Kidney (tissue), 14 donors: ENCODE results near the gene CADPS2. TPM values are rescaled to one million over a fixed set of nuclear protein-coding genes. Genes with fewer than 3 reads are reported as not detected.

Source experiments
- DNase-seq, 5 donors: peaks; one replicate each; pipeline ENCODE4 v3.0.0-alpha.2; 2013 to 2020
- FAIRE-seq: peaks from 2 replicates; lab custom pipeline; 2012; peaks lifted over from hg19 to GRCh38; lab: Jason Lieb, UNC
- H3K27ac ChIP-seq, 2 donors: one replicate each; pipeline ENCODE4 v1.7.0; 2013; ENCODE audit warnings: low read depth in 2 of 2, low read length in 2 of 2, inconsistent platforms in 1 of 2
- H3K27me3 ChIP-seq: one replicate; pipeline ENCODE4 v1.7.1; 2013; ENCODE audit warnings: low read length, inconsistent platforms; ENCODE audit not compliant: control insufficient read depth, insufficient read depth
- H3K36me3 ChIP-seq, 3 donors: one replicate each; pipeline versions ENCODE4 v1.7.0 to v1.7.1; 2013; ENCODE audit warnings: low read length in 3 of 3, control low read depth in 1 of 3, inconsistent platforms in 1 of 3; ENCODE audit not compliant: insufficient read depth in 3 of 3, control insufficient read depth in 2 of 3
- H3K4me1 ChIP-seq, 3 donors: one replicate each; pipeline versions ENCODE4 v1.7.0 to v1.7.1; 2013; ENCODE audit warnings: low read length in 3 of 3, inconsistent platforms in 1 of 3, low read depth in 1 of 3; ENCODE audit not compliant: control insufficient read depth in 2 of 3, insufficient read depth in 2 of 3
- H3K4me3 ChIP-seq, 3 donors: one replicate each; pipeline versions ENCODE4 v1.7.0 to v1.8.1; 2013; ENCODE audit warnings: low read length in 3 of 3, control low read depth in 1 of 3, inconsistent platforms in 1 of 3
- H3K9ac ChIP-seq, 3 donors: one replicate each; pipeline versions ENCODE4 v1.7.0 to v1.7.1; 2013; ENCODE audit warnings: low read length in 3 of 3, control low read depth in 1 of 3, inconsistent platforms in 1 of 3
- H3K9me3 ChIP-seq, 3 donors: one replicate each; pipeline versions ENCODE4 v1.7.0 to v1.7.1; 2013; ENCODE audit warnings: low read length in 3 of 3, control low read depth in 1 of 3, inconsistent platforms in 1 of 3; ENCODE audit not compliant: control insufficient read depth in 2 of 3, insufficient read depth in 1 of 3
- CTCF ChIP-seq: IDR thresholded peaks from 3 replicates; pipeline ENCODE4 v1.5.1; 2012; ENCODE audit warnings: mild to moderate bottlenecking, moderate library complexity, borderline replicate concordance; ENCODE audit not compliant: insufficient read depth; ENCODE audit errors: extremely low read depth
- intact Hi-C: fragments of 100-400 bp; cut with DNase I; formaldehyde crosslinking; loops from one replicate; pipeline ENCODE4 v1.11.1; 2022
- polyA plus RNA-seq: library from polyadenylated mRNA; stranded (reverse); fragments of 350-450 nt; fragmentation: Illumina TruSeq; extraction: RNeasy Lipid Tissue Mini Kit (QIAGEN cat#74804); gene quantifications from one replicate; pipeline ENCODE4 v1.2.3, GENCODE V29; 2014; ENCODE audit warnings: low read depth, low replicate concordance; ENCODE audit not compliant: insufficient read depth
- total RNA-seq: library from RNA; stranded (reverse); fragmentation: NEBNext Ultra II Directional; extraction: Animal tissue kit (Norgen Biotek cat#: 25700); gene quantifications from one replicate; pipeline ENCODE4 v1.2.1, GENCODE V29; 2021
- donor health status: control.
- donor health status: control.
- donor health status: control.
- donor health status: control.
- donor health status: control.
- donor health status: DM: yes; HTN: yes; CAD: no.
- donor health status: Normal renal cell carcinoma (clear cell type).

CADPS2 gene
- total and polyA plus RNA-seq, 2 donors from 2014 or later = 33.0 to 39.9 TPM

GRCh38 chr7:122553761-122554160, 332.5 kb downstream of the CADPS2 start:
- no peaks in the 10 kb centered on the region for H3K27me3 ChIP-seq
- no peak overlapping the region for H3K4me3 ChIP-seq
- no peaks in the 10 kb centered on the region for H3K36me3 ChIP-seq
- H3K9me3 ChIP-seq = no peaks in the 10 kb centered on the region
- intact Hi-C loops = no loop called here
- H3K4me1 ChIP-seq = no peaks in the 10 kb centered on the region
- DNase-seq (no peak), FAIRE-seq (no peak)
- no peak for TF ChIP-seq CTCF
- no peak overlapping the region for H3K27ac ChIP-seq
- H3K9ac ChIP-seq = no peak overlapping the region

GRCh38 chr7:122552769-122553168, 333.5 kb downstream of the CADPS2 start:
- no peak overlapping the region for H3K9ac ChIP-seq
- no peak for TF ChIP-seq CTCF
- H3K9me3 ChIP-seq = no peaks in the 10 kb centered on the region
- FAIRE-seq (no peak), DNase-seq (no peak)
- intact Hi-C loops = no loop called here
- no peaks in the 10 kb centered on the region for H3K4me1 ChIP-seq
- no peaks in the 10 kb centered on the region for H3K27me3 ChIP-seq
- H3K36me3 ChIP-seq = no peaks in the 10 kb centered on the region
- H3K4me3 ChIP-seq = no peak overlapping the region
- no peak overlapping the region for H3K27ac ChIP-seq

GRCh38 chr7:122550545-122550944, 335.7 kb downstream of the CADPS2 start:
- Histone ChIP-seq H3K27ac (no peak overlapping the region), H3K36me3 (no peaks in the 10 kb centered on the region), H3K4me1 (no peaks in the 10 kb centered on the region), H3K4me3 (no peak overlapping the region), H3K9me3 (no peaks in the 10 kb centered on the region), H3K9ac (no peak overlapping the region), H3K27me3 (no peaks in the 10 kb centered on the region)
- DNase-seq (peak in 1 of 5 donors; percentile 24), FAIRE-seq (peak; percentile 68)
- intact Hi-C loops = no loop called here
- TF ChIP-seq CTCF = no peak

- H3K4me3 ChIP-seq = no peak overlapping the region
- no peak for TF ChIP-seq CTCF
- H3K36me3 ChIP-seq = no peaks in the 10 kb centered on the region
- H3K9me3 ChIP-seq = no peaks in the 10 kb centered on the region
- no peak overlapping the region for H3K27ac ChIP-seq
- H3K9ac ChIP-seq = no peak overlapping the region
- intact Hi-C loops = no loop called here
- H3K4me1 ChIP-seq = no peaks in the 10 kb centered on the region
- DNase-seq = no peak
- H3K27me3 ChIP-seq = no peaks in the 10 kb centered on the region
- no peak for FAIRE-seq
Observed at GRCh38 chr7:122549578-122549977, 336.7 kb downstream of the CADPS2 start.
